ENCODE data around the gene FSCN2. TPM values are rescaled to one million over a fixed set of nuclear protein-coding genes. Genes with fewer than 3 reads are reported as not detected.

FSCN2 gene
- total RNA-seq, 1 experiment from 2014 or later: 0.31 TPM

- TF ChIP-seq, protein P1, sequence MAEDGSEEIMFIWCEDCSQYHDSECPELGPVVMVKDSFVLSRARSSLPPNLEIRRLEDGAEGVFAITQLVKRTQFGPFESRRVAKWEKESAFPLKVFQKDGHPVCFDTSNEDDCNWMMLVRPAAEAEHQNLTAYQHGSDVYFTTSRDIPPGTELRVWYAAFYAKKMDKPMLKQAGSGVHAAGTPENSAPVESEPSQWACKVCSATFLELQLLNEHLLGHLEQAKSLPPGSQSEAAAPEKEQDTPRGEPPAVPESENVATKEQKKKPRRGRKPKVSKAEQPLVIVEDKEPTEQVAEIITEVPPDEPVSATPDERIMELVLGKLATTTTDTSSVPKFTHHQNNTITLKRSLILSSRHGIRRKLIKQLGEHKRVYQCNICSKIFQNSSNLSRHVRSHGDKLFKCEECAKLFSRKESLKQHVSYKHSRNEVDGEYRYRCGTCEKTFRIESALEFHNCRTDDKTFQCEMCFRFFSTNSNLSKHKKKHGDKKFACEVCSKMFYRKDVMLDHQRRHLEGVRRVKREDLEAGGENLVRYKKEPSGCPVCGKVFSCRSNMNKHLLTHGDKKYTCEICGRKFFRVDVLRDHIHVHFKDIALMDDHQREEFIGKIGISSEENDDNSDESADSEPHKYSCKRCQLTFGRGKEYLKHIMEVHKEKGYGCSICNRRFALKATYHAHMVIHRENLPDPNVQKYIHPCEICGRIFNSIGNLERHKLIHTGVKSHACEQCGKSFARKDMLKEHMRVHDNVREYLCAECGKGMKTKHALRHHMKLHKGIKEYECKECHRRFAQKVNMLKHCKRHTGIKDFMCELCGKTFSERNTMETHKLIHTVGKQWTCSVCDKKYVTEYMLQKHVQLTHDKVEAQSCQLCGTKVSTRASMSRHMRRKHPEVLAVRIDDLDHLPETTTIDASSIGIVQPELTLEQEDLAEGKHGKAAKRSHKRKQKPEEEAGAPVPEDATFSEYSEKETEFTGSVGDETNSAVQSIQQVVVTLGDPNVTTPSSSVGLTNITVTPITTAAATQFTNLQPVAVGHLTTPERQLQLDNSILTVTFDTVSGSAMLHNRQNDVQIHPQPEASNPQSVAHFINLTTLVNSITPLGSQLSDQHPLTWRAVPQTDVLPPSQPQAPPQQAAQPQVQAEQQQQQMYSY (CRISPR knock-in tag; IDR thresholded peaks at IDR 0.05): no peak
- TF ChIP-seq SP1 (CRISPR knock-in tag; conservative IDR thresholded peaks at IDR 0.05) (no peak), OVOL2 (CRISPR knock-in tag; IDR thresholded peaks at IDR 0.05; ENCODE audit: borderline replicate concordance) (no peak), NR3C1 (CRISPR knock-in tag; conservative IDR thresholded peaks at IDR 0.05; ENCODE audit: low read depth) (no peak), CREB1 (CRISPR knock-in tag; IDR thresholded peaks at IDR 0.05) (no peak), ZNF121 (CRISPR knock-in tag; IDR thresholded peaks at IDR 0.05) (no peak), PRRX2 (CRISPR knock-in tag; IDR thresholded peaks at IDR 0.05) (no peak), ZNF263 (CRISPR knock-in tag; IDR thresholded peaks at IDR 0.05; ENCODE audit: low read depth) (no peak), NFE2L1 (CRISPR knock-in tag; IDR thresholded peaks at IDR 0.05) (no peak), RORB (CRISPR knock-in tag; IDR thresholded peaks at IDR 0.05) (no peak), ZNF425 (CRISPR knock-in tag; conservative IDR thresholded peaks at IDR 0.05) (no peak), FOXJ3 (CRISPR knock-in tag; IDR thresholded peaks at IDR 0.05; ENCODE audit: borderline replicate concordance) (no peak), MAX (CRISPR knock-in tag; IDR thresholded peaks at IDR 0.05) (no peak)
Observed at GRCh38 chr17:81543339-81543675, 15.1 kb downstream of the FSCN2 start (continued).

- TF ChIP-seq ESRRA (CRISPR knock-in tag; IDR thresholded peaks at IDR 0.05; ENCODE audit: borderline replicate concordance) (no peak), HMGA2 (CRISPR knock-in tag; IDR thresholded peaks at IDR 0.05) (no peak), ATF2 (CRISPR knock-in tag; IDR thresholded peaks at IDR 0.05; ENCODE audit: borderline replicate concordance, low read depth) (no peak), CREM (CRISPR knock-in tag; IDR thresholded peaks at IDR 0.05) (no peak), CTCF (IDR thresholded peaks at IDR 0.05) (no peak), KAT7 (CRISPR knock-in tag; IDR thresholded peaks at IDR 0.05; ENCODE audit: borderline replicate concordance) (no peak)
- TF ChIP-seq, protein P2, sequence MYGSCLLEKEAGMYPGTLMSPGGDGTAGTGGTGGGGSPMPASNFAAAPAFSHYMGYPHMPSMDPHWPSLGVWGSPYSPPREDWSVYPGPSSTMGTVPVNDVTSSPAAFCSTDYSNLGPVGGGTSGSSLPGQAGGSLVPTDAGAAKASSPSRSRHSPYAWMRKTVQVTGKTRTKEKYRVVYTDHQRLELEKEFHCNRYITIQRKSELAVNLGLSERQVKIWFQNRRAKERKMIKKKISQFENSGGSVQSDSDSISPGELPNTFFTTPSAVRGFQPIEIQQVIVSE (CRISPR knock-in tag; IDR thresholded peaks at IDR 0.05; ENCODE audit: borderline replicate concordance): no peak
- CTCF ChIA-PET: interaction anchor here (1.4 kb wide), 1 partner anchor 21 kb away, joined by 3 read pairs; no protein-coding TSS in a partner anchor
- H3K9me3 Mint-ChIP-seq: no peaks in the 10 kb centered on the region
- H3K36me3 Mint-ChIP-seq: peaks cover 6% of the 10 kb centered on the region; the same call in 1 of the 2 replicates
- no peak overlapping the region for H3K27ac Mint-ChIP-seq
- no peaks in the 10 kb centered on the region for H3K27me3 Mint-ChIP-seq (ENCODE audit: low read depth)
- no peak for ATAC-seq
- H3K4me3 Mint-ChIP-seq: no peak overlapping the region
- no peaks in the 10 kb centered on the region for H3K4me1 Mint-ChIP-seq
- POLR2A ChIA-PET: no interaction called here
- no peak for DNase-seq (ENCODE audit: low spot score)
Observed at GRCh38 chr17:81543756-81544155, 15.6 kb downstream of the FSCN2 start.
